Panc1 (cell line): Measurements from ENCODE around the gene C1orf87.

Experiments used
- POLR2AphosphoS5 ChIP-seq: IDR thresholded peaks from 2 replicates; pipeline ENCODE4 v1.6.1; 2012; ENCODE audit warnings: mild to moderate bottlenecking, low read depth, low read length, moderate library complexity
- SIN3A ChIP-seq: IDR thresholded peaks from 2 replicates; pipeline ENCODE4 v1.6.1; 2012; ENCODE audit warnings: low read depth, mild to moderate bottlenecking, low read length, moderate library complexity, borderline replicate concordance; ENCODE audit not compliant: insufficient read depth
- TF ChIP-seq, protein P1 (sequence below): fragments of 450-650 bp; IDR thresholded peaks from 2 replicates; pipeline ENCODE4 v1.5.1; 2017; ENCODE audit warnings: mild to moderate bottlenecking
- TF ChIP-seq, protein P2 (sequence below), 2 experiments: IDR thresholded peaks; 2 replicates each; pipeline ENCODE4 v1.6.1; 2011 to 2012; ENCODE audit warnings: low read depth in 2 of 2, control low read depth in 1 of 2, low read length in 1 of 2, mild to moderate bottlenecking in 1 of 2, moderate library complexity in 1 of 2; ENCODE audit not compliant: insufficient read depth in 1 of 2

GRCh38 chr1:60073605-60074278, at the start of gene C1orf87:
- TF ChIP-seq, protein P1, sequence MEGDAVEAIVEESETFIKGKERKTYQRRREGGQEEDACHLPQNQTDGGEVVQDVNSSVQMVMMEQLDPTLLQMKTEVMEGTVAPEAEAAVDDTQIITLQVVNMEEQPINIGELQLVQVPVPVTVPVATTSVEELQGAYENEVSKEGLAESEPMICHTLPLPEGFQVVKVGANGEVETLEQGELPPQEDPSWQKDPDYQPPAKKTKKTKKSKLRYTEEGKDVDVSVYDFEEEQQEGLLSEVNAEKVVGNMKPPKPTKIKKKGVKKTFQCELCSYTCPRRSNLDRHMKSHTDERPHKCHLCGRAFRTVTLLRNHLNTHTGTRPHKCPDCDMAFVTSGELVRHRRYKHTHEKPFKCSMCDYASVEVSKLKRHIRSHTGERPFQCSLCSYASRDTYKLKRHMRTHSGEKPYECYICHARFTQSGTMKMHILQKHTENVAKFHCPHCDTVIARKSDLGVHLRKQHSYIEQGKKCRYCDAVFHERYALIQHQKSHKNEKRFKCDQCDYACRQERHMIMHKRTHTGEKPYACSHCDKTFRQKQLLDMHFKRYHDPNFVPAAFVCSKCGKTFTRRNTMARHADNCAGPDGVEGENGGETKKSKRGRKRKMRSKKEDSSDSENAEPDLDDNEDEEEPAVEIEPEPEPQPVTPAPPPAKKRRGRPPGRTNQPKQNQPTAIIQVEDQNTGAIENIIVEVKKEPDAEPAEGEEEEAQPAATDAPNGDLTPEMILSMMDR = no peak
- TF ChIP-seq, protein P2, sequence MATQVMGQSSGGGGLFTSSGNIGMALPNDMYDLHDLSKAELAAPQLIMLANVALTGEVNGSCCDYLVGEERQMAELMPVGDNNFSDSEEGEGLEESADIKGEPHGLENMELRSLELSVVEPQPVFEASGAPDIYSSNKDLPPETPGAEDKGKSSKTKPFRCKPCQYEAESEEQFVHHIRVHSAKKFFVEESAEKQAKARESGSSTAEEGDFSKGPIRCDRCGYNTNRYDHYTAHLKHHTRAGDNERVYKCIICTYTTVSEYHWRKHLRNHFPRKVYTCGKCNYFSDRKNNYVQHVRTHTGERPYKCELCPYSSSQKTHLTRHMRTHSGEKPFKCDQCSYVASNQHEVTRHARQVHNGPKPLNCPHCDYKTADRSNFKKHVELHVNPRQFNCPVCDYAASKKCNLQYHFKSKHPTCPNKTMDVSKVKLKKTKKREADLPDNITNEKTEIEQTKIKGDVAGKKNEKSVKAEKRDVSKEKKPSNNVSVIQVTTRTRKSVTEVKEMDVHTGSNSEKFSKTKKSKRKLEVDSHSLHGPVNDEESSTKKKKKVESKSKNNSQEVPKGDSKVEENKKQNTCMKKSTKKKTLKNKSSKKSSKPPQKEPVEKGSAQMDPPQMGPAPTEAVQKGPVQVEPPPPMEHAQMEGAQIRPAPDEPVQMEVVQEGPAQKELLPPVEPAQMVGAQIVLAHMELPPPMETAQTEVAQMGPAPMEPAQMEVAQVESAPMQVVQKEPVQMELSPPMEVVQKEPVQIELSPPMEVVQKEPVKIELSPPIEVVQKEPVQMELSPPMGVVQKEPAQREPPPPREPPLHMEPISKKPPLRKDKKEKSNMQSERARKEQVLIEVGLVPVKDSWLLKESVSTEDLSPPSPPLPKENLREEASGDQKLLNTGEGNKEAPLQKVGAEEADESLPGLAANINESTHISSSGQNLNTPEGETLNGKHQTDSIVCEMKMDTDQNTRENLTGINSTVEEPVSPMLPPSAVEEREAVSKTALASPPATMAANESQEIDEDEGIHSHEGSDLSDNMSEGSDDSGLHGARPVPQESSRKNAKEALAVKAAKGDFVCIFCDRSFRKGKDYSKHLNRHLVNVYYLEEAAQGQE (IDR thresholded peaks at IDR 0.05; ENCODE audit: insufficient read depth in 1 of 2, low read depth in 2 of 2, low read length in 1 of 2) = no peak
- TF ChIP-seq SIN3A = no peak
- no peak for TF ChIP-seq POLR2AphosphoS5
